Measurements from ENCODE around the gene RCBTB1. TPM values are rescaled to one million over a fixed set of nuclear protein-coding genes. Genes with fewer than 3 reads are reported as not detected.
"Not testable (repeated sequence)": the region's sequence is repeated elsewhere in the genome, so short reads cannot be mapped to it uniquely, and the experiment has no call there.

RCBTB1 gene
- total RNA-seq, 2 donors from 2014 or later: 20.2 to 23.0 TPM

DNA sequence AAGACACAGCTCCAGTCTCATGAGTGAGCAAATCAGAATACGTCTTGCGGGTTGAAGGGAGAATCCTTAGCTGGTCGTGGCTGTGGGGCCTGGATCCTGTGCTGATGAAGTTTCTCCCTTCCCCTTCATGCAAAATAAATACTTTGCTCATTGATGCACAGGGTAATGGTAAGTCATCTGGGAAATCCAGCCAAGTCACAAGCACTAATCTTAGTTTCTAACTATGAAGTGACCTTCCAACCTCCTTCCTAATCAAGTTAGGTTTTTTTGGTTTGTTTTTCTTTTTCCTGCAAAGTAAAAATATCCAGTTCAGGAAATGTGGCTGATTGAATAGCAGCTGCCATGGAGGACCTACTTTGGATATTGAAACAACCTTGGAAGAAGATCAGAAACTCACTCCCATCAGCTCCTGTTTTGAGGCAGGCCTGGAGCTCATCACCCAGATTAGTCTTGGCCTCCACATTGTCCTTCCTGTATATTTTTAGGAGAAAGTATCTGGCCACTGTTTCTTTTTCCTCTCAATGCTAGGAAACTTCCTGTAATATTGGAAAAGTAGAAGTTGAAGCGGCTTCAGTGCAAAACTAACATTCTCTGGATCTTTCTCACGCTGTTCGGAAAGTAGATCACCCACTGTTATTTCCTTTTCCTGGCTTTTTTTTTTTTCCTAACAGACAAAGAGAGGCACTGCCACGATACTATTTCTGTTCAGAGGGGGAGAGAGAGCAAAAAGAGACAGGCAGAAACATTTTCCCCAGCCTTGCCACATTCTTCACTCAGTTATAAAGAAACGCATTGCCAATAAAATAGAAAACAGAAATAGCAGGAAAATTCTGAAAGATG is 30.7 kb upstream of the RCBTB1 start:
- Mint-ChIP-seq H3K27ac (no peak overlapping the region), H3K4me1 (no peaks in the 10 kb centered on the region), H3K27me3 (peaks cover 12% of the 10 kb centered on the region), H3K36me3 (ENCODE audit: low read depth) (no peaks in the 10 kb centered on the region), H3K4me3 (no peak overlapping the region)
- H3K9me3 ChIP-seq (ENCODE audit: control insufficient read depth, low read length, poor library complexity, severe bottlenecking): no peaks in the 10 kb centered on the region
- DNase-seq: no peak
- ATAC-seq: no peak

DNA sequence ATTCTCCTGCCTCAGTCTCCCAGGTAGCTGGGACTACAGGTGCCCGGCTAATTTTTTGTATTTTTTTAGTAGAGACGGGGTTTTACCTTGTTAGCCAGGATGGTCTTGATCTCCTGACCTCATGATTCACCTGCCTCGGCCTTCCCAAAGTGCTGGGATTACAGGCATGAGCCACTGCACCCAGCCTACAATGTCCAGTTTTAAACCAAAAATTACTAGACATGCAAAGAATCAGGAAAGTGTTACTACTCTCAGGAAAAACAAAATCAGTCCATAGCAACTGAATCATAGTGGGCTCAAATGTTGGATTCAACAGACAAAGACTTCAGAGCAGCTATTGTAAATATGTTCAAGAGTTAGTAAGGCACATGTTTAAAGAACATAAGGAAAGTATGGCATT is 26.7 kb upstream of the RCBTB1 start:
- not testable (repeated sequence) for DNase-seq; H3K27ac Mint-ChIP-seq; ATAC-seq; H3K36me3 Mint-ChIP-seq (ENCODE audit: low read depth); H3K4me3 Mint-ChIP-seq; H3K4me1 Mint-ChIP-seq; H3K27me3 Mint-ChIP-seq; H3K9me3 ChIP-seq (ENCODE audit: control insufficient read depth, low read length, poor library complexity, severe bottlenecking)

DNA sequence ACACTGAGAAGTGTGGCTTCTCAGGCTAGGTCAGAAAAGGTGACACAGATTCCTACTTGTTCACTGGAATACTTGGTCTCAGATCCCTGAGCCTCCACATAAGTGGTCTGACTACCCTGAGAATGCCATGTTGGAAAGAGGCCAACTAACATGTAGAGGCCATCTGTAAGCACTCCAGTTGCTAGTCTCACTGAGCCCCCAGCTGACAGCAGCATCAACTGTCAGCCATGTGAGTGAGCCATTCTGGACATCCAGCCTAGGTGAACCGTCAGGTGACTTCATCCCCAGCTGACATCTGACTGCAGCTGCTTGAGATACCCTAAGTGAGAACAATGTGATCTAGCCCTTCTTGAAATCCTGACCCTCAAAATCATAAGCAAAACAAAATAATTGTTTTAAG is 24.8 kb upstream of the RCBTB1 start:
- H3K27ac Mint-ChIP-seq: no peak overlapping the region
- H3K4me3 Mint-ChIP-seq: no peak overlapping the region
- no peak for ATAC-seq
- H3K9me3 ChIP-seq (ENCODE audit: control insufficient read depth, low read length, poor library complexity, severe bottlenecking): no peaks in the 10 kb centered on the region
- H3K4me1 Mint-ChIP-seq: peaks cover 2% of the 10 kb centered on the region
- H3K27me3 Mint-ChIP-seq: peaks cover 10% of the 10 kb centered on the region
- no peaks in the 10 kb centered on the region for H3K36me3 Mint-ChIP-seq (ENCODE audit: low read depth)
- DNase-seq: no peak

DNA sequence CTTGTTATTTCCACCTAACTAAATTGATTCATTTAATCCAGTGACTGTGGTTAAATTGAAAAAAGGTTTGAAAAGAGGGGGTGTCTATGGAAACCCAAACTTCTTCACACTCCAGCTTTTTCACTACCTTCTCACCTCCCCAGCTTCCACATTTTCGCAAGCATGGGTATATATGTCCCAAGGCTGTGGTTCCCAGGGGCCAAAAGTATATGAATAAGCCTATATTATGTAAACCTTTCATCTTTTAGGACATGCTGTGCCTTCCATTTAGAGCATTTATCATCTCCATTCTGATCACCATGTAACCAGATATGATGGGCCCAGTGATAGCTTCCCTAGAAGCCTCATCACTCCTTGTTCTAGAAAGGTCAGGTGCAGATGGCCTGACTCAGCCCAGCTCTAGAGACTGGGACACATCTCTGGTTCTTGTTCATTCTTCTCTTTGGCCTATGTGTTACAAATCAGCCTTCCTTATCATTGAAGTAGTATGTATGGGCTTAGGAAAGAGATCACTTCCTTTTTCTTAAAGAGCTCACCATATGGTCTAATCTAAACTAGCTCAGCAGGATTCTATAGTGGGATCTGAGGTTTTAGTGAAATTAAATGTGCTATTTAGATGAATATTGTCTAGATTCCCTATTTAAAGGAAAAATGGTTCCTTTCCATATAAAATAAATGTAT is 23.4 kb upstream of the RCBTB1 start:
- H3K4me1 Mint-ChIP-seq: peaks cover 5% of the 10 kb centered on the region
- H3K27me3 Mint-ChIP-seq: peaks cover 10% of the 10 kb centered on the region
- H3K9me3 ChIP-seq (ENCODE audit: control insufficient read depth, low read length, poor library complexity, severe bottlenecking): no peaks in the 10 kb centered on the region
- no peak for ATAC-seq
- H3K27ac Mint-ChIP-seq: no peak overlapping the region
- H3K4me3 Mint-ChIP-seq: no peak overlapping the region
- no peak for DNase-seq
- H3K36me3 Mint-ChIP-seq (ENCODE audit: low read depth): no peaks in the 10 kb centered on the region

DNA sequence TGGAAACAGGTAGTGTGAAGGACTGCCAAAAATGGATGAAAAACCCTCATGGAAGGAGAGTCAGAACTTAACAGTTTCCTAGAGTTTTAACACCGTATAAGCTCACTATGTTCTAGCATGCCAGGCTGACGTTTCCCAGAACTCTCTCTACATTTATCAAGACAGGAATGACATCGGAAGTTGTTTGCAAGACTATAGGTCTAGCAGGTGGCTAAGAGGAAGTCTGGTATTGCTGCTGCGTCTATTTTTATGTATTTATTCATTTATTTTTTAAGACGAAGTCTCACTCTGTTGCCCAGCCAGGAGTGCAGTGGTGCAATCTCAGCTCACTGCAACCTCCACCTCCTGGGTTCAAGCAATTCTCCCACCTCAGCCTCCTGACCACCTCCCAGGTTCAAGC is 22.4 kb upstream of the RCBTB1 start:
- no peaks in the 10 kb centered on the region for H3K9me3 ChIP-seq (ENCODE audit: control insufficient read depth, low read length, poor library complexity, severe bottlenecking)
- Mint-ChIP-seq H3K27me3 (peaks cover 10% of the 10 kb centered on the region), H3K36me3 (ENCODE audit: low read depth) (no peaks in the 10 kb centered on the region), H3K4me1 (peaks cover 5% of the 10 kb centered on the region), H3K27ac (no peak overlapping the region), H3K4me3 (no peak overlapping the region)
- DNase-seq: no peak
- no peak for ATAC-seq

DNA sequence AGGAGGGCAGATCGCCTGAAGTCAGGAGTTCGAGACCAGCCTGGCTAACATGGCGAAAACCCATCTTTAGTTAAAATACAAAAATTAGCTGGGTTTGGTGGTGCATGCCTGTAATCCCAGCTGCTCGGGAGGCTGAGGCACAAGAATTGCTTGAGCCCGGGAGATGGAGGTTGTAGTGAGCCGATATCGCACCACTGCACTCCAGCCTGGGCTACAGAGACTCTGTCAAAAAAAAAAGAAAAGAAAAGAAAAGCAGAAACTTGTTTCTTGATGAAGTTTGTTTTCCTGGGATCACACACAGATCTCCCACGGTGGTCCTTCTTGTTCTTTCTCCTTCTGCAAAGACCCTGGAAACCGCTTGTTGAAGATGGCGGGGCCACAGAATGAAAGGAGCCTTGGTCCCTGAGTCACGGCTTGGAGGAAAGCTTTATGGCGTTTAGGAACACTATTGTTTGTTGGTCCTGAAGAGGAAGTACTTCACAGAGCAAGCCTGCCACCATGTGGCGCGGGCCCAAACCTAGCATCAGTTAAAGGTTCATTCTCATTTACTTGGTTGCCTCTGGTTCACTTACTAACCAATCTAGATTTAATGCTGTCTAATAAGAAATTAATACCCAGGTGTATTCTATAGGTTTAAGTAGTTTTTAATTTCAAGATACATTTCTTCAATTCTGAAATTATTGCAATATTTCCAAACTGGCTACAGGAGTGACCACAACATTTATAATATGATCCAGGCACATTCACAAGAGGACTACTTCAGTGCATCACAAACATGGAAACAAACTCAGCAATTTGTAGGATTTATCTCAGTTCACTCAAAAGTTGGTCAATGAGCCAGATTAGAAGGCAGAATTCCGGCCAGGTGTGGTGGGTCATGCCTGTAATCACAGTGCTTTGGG is 21.6 kb upstream of the RCBTB1 start:
- no peak overlapping the region for H3K27ac Mint-ChIP-seq

DNA sequence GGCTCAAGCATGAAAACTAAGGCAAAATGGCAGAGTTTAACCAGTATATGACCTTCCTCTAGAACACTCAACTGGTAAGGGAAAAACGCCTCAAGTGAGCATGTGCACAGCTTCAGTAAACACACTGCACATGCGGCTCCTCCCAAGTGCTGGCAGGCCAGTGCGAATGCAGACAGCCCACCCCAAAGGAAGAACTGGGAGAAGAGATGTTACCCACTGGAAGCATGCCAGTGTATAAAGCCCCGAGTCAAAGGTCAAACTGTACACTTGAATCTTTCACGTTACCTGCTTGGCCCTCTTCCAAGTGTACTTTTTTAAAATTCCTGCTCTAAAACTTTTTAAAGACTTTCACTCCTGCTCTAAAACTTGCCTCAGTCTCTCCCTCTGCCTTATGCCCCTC is 19.2 kb upstream of the RCBTB1 start:
- no peaks in the 10 kb centered on the region for H3K27me3 Mint-ChIP-seq
- no peak overlapping the region for H3K27ac Mint-ChIP-seq
- no peak for DNase-seq
- no peaks in the 10 kb centered on the region for H3K36me3 Mint-ChIP-seq (ENCODE audit: low read depth)
- no peak for ATAC-seq
- H3K4me3 Mint-ChIP-seq: no peak overlapping the region
- H3K9me3 ChIP-seq (ENCODE audit: control insufficient read depth, low read length, poor library complexity, severe bottlenecking): no peaks in the 10 kb centered on the region
- H3K4me1 Mint-ChIP-seq: peaks cover 5% of the 10 kb centered on the region

More for the DNA sequence above, 21.6 kb upstream of the RCBTB1 start:
- H3K4me3 Mint-ChIP-seq: peak overlapping the region; percentile 84
- peaks cover 5% of the 10 kb centered on the region for H3K4me1 Mint-ChIP-seq
- H3K36me3 Mint-ChIP-seq (ENCODE audit: low read depth): no peaks in the 10 kb centered on the region
- ATAC-seq (peak; percentile 99), DNase-seq (peak; percentile 63 to 65 (median 64))
- peaks cover 10% of the 10 kb centered on the region for H3K27me3 Mint-ChIP-seq
- no peaks in the 10 kb centered on the region for H3K9me3 ChIP-seq (ENCODE audit: control insufficient read depth, low read length, poor library complexity, severe bottlenecking)

DNA sequence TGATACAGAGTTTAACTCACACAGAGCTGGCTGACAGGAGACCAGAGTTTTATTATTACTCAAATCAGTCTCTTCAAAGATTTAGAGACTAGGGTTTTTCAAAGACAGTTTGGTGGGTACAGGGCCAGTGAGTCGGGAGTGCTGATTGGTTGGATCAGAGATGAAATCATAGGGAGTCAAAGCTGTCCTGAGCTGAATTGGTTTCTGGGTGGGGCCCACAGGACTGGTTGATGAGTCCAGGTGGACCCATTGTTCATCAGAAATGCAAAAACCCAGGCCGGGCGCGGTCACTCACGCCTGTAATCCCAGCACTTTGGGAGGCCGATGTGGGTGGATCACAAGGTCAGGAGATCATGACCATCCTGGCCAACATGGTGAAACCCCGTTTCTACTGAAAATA is 17.3 kb upstream of the RCBTB1 start:
- H3K27me3 Mint-ChIP-seq; H3K4me1 Mint-ChIP-seq; ATAC-seq; H3K9me3 ChIP-seq (ENCODE audit: control insufficient read depth, low read length, poor library complexity, severe bottlenecking); DNase-seq; H3K27ac Mint-ChIP-seq; H3K4me3 Mint-ChIP-seq; H3K36me3 Mint-ChIP-seq (ENCODE audit: low read depth): not testable (repeated sequence)

DNA sequence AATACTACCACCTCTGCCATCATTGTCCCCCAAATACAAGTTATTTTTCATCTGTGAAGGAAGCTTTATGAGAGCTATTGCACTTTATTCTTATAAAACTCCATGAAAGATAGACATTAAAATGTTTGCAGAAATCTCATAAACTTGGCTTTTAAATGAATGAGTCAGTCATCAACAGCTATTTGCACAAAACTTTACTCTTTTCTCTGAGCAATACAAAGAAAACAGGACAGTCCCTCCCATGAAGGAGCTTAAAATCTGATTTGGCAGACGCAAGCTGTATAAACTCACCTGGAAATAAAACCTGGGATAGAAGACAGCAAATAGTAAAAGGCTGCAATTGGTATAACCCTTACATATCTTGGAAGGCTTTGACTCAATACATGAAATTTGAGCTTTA is 16.6 kb upstream of the RCBTB1 start:
- ATAC-seq: no peak
- H3K27me3 Mint-ChIP-seq: no peaks in the 10 kb centered on the region
- no peak overlapping the region for H3K27ac Mint-ChIP-seq
- no peak for DNase-seq
- peaks cover 2% of the 10 kb centered on the region for H3K36me3 Mint-ChIP-seq (ENCODE audit: low read depth)
- H3K4me3 Mint-ChIP-seq: no peak overlapping the region
- H3K4me1 Mint-ChIP-seq: peaks cover 4% of the 10 kb centered on the region
- no peaks in the 10 kb centered on the region for H3K9me3 ChIP-seq (ENCODE audit: control insufficient read depth, low read length, poor library complexity, severe bottlenecking)

DNA sequence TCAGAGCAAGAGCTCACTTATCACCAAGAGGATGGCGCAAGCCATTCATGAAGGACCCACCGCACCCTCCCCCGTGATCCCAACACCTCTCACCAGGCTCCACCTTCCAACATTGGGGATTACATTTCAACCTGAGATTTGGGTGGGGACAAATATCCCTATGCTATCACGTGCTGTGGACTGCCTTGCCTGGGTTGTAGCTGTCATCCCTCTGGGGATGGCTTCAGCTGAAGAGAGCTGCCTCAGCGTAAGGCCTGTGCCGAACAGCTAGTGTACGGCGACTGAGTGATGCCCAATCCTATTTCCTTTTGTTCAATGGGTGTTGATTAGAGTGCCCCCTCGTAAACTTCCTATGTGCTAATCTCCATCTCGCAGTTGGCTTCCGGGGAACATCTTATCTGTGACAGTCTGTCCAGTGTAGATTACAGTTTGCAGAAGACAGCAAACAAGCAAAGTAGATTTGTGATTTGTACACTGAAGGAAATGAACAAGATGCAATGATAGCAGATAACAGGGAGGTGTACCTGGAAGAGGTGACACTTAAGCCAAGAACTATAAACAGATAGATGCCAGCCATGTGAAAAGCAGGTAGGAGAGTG is 11.8 kb upstream of the RCBTB1 start:
- Mint-ChIP-seq H3K4me1 (no peaks in the 10 kb centered on the region), H3K27me3 (no peaks in the 10 kb centered on the region), H3K36me3 (ENCODE audit: low read depth) (peaks cover 2% of the 10 kb centered on the region), H3K4me3 (no peak overlapping the region), H3K27ac (no peak overlapping the region)
- no peaks in the 10 kb centered on the region for H3K9me3 ChIP-seq (ENCODE audit: control insufficient read depth, low read length, poor library complexity, severe bottlenecking)
- ATAC-seq: no peak
- no peak for DNase-seq

DNA sequence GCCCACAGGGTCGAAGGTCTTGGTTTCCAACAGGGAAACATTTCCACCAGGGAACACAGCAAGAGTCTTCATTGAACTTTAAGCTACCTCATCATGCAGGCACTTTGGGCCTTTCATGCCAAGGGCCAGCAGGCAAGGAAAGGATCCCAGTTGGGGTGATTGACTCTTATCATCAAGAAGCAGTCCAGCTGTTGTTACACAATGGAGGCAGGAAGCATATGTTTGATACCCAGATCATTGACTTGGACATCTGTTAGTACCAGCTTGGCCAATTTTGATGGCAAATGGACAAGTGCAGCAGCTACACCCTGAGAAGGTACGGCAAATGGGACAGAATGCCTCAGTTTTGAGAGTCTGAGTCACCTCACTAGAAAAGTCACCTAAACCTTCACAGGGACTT is 10.9 kb upstream of the RCBTB1 start:
- no peaks in the 10 kb centered on the region for H3K4me1 Mint-ChIP-seq
- no peak overlapping the region for H3K27ac Mint-ChIP-seq
- ATAC-seq (no peak), DNase-seq (no peak)
- H3K9me3 ChIP-seq (ENCODE audit: control insufficient read depth, low read length, poor library complexity, severe bottlenecking): no peaks in the 10 kb centered on the region
- no peak overlapping the region for H3K4me3 Mint-ChIP-seq
- H3K36me3 Mint-ChIP-seq (ENCODE audit: low read depth): peaks cover 2% of the 10 kb centered on the region
- no peaks in the 10 kb centered on the region for H3K27me3 Mint-ChIP-seq

DNA sequence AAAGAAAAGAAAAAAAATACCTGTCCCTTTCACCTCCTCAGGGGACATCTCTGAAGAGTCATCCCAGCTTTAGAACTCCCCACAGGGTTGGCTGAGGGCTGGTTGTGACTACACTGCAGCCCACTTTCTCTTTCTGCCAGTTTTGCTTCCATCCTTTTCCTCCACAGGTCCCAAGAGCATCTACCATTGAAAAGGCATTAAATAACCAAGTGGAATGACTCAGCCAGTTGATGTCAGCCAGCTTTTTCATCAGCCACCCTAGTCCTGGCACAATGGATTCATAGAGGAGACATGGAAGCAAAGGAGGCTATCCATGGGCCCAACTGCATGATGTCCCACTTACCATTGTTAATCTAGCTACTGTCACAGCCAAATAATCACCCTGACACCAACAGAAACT is 9.2 kb upstream of the RCBTB1 start:
- ATAC-seq (no peak), DNase-seq (no peak)
- Mint-ChIP-seq H3K36me3 (ENCODE audit: low read depth) (peaks cover 2% of the 10 kb centered on the region), H3K27me3 (no peaks in the 10 kb centered on the region), H3K4me1 (no peaks in the 10 kb centered on the region), H3K4me3 (no peak overlapping the region), H3K27ac (no peak overlapping the region)
- H3K9me3 ChIP-seq (ENCODE audit: control insufficient read depth, low read length, poor library complexity, severe bottlenecking): no peaks in the 10 kb centered on the region

DNA sequence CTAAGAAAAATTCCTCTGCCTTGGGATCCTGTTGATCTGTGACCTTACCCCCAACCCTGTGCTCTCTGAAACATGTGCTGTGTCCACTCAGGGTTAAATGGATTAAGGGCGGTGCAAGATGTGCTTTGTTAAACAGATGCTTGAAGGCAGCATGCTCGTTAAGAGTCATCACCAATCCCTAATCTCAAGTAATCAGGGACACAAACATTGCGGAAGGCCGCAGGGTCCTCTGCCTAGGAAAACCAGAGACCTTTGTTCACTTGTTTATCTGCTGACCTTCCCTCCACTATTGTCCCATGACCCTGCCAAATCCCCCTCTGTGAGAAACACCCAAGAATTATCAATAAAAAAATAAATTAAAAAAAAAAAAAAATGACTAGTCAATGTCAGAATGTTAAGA is 8.5 kb upstream of the RCBTB1 start:
- not testable (repeated sequence) for H3K27me3 Mint-ChIP-seq; H3K27ac Mint-ChIP-seq; ATAC-seq; H3K36me3 Mint-ChIP-seq (ENCODE audit: low read depth); H3K9me3 ChIP-seq (ENCODE audit: control insufficient read depth, low read length, poor library complexity, severe bottlenecking); H3K4me1 Mint-ChIP-seq; H3K4me3 Mint-ChIP-seq; DNase-seq
